ENCODE measurements around the gene JUN.

DNA sequence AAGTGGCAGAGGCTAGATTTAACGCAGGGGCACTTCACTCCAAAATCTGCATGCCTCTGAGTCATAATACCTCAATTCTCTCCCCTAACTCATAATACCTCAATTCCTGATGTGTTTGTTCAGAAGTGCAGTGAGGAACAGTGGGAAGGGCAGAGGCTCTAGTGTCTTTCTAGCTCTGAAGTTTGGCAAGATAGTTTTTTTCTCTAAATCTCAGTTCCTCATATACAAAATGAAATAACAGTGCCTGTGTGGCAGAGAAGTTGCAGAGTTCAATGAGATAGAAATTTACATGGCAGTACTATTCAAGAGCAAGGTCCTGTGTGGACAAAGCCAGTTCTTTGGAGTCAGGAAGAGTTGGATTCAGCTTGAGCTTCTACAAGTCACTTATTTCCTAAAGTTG is 9.8 kb downstream of the JUN start:
- TF ChIP-seq CTCF (IDR thresholded peaks at IDR 0.05) (no peak), POLR2A (IDR thresholded peaks at IDR 0.05) (no peak)
